AG04449 (cell line): ENCODE data around the gene SAMD5.
"Not testable (repeated sequence)": the region's sequence is repeated elsewhere in the genome, so short reads cannot be mapped to it uniquely, and the experiment has no call there.

Experiments
- CTCF ChIA-PET: fragments of 350-600 bp; formaldehyde crosslinking; extraction: SDS; loops from one replicate; lab custom pipeline; 2021; ENCODE audit warnings: antibody characterized with exemption; lab: Yijun Ruan, JAX
- POLR2A ChIA-PET: fragments of 400-600, 350-600 bp; formaldehyde crosslinking; extraction: SDS; loops from one replicate; lab custom pipeline; 2020; ENCODE audit warnings: antibody characterized with exemption, inconsistent platforms; lab: Yijun Ruan, JAX
- DNase-seq: peaks from one replicate; pipeline ENCODE4 v3.0.0-alpha.2; 2010; ENCODE audit warnings: low read depth, low spot score
- H3K4me3 ChIP-seq: 2 replicates; pipeline ENCODE4 v1.5.1; 2011; ENCODE audit warnings: low read depth, mild to moderate bottlenecking, control low read depth, low read length
- TF ChIP-seq, protein P1 (sequence below): IDR thresholded peaks from one replicate; pipeline ENCODE4 v1.5.1; 2011; ENCODE audit warnings: mild to moderate bottlenecking, moderate library complexity, low read length, control low read depth, inconsistent platforms; ENCODE audit not compliant: insufficient read depth; ENCODE audit errors: missing control alignments

Gene SAMD5

DNA sequence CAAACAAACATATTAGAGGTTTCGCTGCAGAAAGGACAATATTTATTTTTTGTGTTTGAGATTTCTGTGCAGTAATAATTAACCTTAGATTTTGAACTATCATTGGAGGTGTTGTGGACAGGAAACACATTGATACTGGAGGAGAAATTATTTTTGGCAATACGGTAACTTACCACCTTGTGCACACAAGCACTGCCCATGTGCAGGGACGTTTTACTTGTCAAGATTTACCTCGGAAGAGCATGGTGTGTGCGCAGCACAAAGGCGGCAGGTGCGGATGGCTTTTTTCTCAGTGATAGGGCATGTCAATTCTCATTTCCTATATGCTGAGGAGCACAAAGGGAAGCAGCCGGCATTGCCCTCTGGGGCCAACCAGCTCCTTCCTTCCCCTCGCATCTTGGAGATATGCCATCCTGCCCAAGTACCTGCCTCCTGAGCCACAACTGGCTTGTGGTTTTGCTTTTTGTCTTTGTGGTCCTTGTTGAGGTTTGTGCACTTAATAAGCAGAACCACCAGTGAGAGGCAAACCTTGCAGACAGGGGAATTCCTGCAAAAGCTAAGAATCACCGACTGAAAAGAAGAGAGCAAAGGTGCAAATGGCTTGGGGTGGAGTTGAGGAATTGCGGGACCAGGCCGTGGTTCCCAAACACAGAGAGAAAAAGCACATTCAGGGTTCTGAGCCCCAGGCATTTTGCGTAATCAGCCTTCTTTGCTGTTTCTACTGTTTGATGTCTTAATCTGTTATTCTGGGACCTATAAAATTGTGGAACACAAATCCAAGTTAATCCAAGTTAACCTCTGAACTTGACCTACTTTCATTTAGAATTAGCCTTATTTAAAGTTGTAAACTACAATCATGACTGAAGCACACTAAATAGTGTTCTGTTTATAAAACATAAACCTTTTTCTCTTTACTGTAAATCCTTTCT, 21.9 kb downstream of the SAMD5 start:
- CTCF ChIA-PET = no interaction called here
- POLR2A ChIA-PET = no interaction called here
- H3K4me3 ChIP-seq = no peak overlapping the region
- TF ChIP-seq, protein P1, sequence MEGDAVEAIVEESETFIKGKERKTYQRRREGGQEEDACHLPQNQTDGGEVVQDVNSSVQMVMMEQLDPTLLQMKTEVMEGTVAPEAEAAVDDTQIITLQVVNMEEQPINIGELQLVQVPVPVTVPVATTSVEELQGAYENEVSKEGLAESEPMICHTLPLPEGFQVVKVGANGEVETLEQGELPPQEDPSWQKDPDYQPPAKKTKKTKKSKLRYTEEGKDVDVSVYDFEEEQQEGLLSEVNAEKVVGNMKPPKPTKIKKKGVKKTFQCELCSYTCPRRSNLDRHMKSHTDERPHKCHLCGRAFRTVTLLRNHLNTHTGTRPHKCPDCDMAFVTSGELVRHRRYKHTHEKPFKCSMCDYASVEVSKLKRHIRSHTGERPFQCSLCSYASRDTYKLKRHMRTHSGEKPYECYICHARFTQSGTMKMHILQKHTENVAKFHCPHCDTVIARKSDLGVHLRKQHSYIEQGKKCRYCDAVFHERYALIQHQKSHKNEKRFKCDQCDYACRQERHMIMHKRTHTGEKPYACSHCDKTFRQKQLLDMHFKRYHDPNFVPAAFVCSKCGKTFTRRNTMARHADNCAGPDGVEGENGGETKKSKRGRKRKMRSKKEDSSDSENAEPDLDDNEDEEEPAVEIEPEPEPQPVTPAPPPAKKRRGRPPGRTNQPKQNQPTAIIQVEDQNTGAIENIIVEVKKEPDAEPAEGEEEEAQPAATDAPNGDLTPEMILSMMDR = no peak
- no peak for DNase-seq

DNA sequence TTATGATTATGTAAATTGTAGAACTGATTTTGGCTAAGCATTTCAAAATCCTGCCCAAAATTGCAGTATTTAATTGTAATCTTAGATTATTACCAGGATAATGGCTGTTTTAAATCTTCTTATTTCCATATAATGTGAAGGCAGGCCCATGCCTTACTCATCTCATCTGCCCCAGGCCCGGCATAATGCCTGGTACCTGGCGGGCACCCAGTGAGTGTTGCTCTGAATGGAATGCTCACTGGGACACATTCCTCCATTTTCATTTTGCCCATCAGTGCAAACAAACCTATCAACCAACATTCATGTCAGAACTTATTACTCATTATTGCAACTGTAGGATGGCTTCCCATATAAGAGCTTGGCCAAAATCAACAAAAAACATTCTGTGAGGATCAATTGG, 22.8 kb downstream of the SAMD5 start:
- POLR2A ChIA-PET = no interaction called here
- TF ChIP-seq, protein P1 = no peak
- H3K4me3 ChIP-seq = no peak overlapping the region
- DNase-seq = no peak
- CTCF ChIA-PET = no interaction called here

DNA sequence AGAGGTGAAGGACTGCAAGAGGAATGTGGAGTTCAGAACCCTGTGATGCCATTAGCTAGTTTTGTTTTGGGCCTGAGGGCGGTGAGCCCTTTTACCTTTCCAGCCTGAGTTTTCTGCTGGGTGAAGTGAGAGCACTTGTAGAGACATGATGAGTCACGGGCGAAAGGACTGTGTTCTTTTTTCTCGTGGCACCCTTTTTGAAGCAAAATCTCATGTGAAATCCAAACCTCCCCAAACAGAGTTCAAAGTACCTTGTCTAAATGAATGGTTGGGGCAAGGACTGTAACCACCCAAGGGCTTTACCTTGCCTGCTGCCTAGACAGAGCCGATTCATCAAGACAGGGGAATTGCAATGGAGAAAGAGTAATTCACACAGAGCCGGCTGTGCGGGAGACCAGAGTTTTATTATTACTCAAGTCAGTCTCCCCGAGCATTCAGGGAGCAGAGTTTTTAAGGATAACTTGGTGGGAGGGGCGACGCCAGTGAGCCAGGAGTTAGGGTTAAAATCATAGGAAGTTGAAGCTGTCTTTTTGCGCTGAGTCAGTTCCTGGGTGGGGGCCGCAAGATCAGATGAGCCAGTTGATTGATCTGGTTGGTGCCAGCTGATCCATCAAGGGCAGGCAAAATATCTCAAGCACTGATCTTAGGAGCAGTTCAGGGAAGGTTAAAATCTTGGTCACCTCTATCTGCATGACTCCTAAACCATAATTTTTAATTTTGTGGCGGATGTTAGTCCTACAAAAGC, 25.8 kb downstream of the SAMD5 start:
- TF ChIP-seq, protein P1 = no peak
- DNase-seq = no peak
- no peak overlapping the region for H3K4me3 ChIP-seq
- CTCF ChIA-PET = no interaction called here
- POLR2A ChIA-PET = no interaction called here

DNA sequence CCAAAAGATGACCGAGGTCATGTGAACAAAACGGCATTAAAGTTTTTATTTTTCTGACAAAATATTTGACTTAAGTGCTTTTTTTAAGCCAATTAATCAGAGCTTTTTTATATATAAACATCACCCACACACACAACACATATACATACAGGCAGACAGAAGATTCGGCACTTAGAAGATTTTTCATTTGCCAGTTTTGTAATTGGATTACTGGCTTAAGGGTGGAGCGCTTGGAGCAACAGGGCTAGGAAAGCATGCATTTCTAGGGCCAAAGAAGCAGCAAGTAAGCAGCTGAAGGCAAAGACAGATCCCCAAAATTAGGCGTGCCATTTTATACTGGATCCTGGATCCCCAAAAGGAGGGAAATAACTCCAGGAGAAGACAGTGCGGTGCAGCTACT, 30.3 kb downstream of the SAMD5 start:
- ChIA-PET POLR2A (no interaction called here), CTCF (no interaction called here)
- TF ChIP-seq, protein P1 = no peak
- no peak for DNase-seq
- no peak overlapping the region for H3K4me3 ChIP-seq

DNA sequence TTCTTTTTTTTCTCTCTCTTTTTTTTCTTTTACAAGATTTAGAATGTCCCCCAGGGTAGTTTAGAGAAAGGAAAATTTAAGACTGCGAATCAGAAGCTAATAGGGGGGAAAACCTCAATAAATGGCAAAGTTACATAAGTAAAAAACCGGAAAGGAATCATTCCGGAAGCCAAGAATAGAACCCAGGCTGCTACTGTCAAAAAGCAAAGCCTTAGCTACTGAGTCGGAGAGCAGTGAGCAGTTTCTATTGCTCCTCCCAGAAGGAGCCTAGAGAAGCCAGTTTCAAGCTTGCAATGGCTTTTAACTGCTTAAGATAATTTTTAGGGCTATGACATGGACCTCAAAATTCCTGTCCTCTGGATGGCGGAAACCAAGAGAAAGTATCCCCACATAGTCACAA, 31.6 kb downstream of the SAMD5 start:
- TF ChIP-seq, protein P1 = no peak
- no peak for DNase-seq
- ChIA-PET POLR2A (no interaction called here), CTCF (no interaction called here)
- H3K4me3 ChIP-seq = no peak overlapping the region

DNA sequence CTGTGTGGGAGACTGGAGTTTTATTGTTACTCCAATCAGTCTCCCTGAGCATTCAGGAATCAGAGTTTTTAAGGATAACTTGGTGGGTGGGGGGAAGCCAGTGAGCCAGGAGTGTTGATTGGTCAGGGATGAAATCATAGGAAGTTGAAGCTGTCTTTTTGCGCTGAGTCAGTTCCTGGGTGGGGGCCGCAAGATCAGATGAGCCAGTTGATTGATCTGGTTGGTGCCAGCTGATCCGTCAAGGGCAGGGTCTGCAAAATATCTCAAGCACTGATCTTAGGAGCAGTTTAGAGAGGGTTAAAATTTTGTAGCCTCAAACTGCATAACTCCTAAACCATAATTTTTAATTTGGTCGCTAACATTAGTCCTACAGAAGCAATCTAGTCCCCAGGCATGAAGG, 33.9 kb downstream of the SAMD5 start:
- CTCF ChIA-PET, DNase-seq, H3K4me3 ChIP-seq, POLR2A ChIA-PET: not testable (repeated sequence)
